NT2/D1 (cell line): ENCODE data around the gene RB1.

Source experiments
- DNase-seq: peaks from one replicate; pipeline ENCODE4 v3.0.0-alpha.2; 2011; ENCODE audit warnings: low read depth, low spot score
- H3K27me3 ChIP-seq: 2 replicates; pipeline ENCODE4 v1.6.0; 2011; ENCODE audit warnings: mild to moderate bottlenecking; ENCODE audit not compliant: insufficient read length, insufficient read depth
- H3K36me3 ChIP-seq: 2 replicates; pipeline ENCODE4 v1.6.1; 2011; ENCODE audit warnings: mild to moderate bottlenecking, low read length, mixed read lengths; ENCODE audit not compliant: insufficient read depth, insufficient read length
- H3K4me1 ChIP-seq: 2 replicates; pipeline ENCODE4 v1.5.1; 2011; ENCODE audit not compliant: insufficient read depth, insufficient read length
- H3K4me3 ChIP-seq: 2 replicates; pipeline ENCODE4 v1.5.1; 2011; ENCODE audit warnings: low read depth; ENCODE audit not compliant: insufficient read length
- H3K9ac ChIP-seq: 2 replicates; pipeline ENCODE4 v1.6.0; 2011; ENCODE audit warnings: low read depth; ENCODE audit not compliant: insufficient read length
- H3K9me3 ChIP-seq: 2 replicates; pipeline ENCODE4 v1.5.1; 2011; ENCODE audit warnings: mild to moderate bottlenecking, low read length; ENCODE audit not compliant: insufficient read depth
- SUZ12 ChIP-seq: IDR thresholded peaks from 2 replicates; pipeline ENCODE4 v1.6.1; 2011; ENCODE audit not compliant: insufficient read length, insufficient read depth; ENCODE audit errors: extremely low read depth
- YY1 ChIP-seq: IDR thresholded peaks from 2 replicates; pipeline ENCODE4 v1.6.1; 2011; ENCODE audit not compliant: insufficient read length, insufficient read depth
- ZNF274 ChIP-seq: IDR thresholded peaks from 2 replicates; pipeline ENCODE4 v1.6.1; 2011; ENCODE audit warnings: mild to moderate bottlenecking, low read depth, low read length

RB1 gene

DNA sequence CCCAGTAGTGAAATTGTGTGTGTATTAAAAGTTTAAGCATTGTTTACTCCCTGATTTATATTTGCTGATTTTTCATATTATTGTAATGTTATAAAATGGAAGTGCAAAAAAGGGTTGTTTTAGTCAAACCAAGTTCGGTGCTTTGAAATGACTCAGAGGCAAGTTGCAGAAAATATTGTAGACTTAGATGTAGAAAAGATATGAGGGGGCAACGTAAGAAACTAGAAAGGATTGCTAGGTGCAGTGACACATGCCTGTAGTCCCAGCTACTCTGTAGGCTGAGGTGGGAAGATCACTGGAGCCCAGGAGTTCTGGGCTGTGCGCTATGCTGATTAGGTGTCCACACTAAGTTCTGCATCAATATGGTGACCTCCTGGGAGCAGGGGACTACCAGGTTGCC lies 125.5 kb downstream of the RB1 start:
- TF ChIP-seq YY1 = no peak
- TF ChIP-seq SUZ12 = no peak
- no peak for TF ChIP-seq ZNF274
- Histone ChIP-seq H3K9ac (no peak overlapping the region), H3K4me1 (no peaks in the 10 kb centered on the region), H3K36me3 (no peaks in the 10 kb centered on the region), H3K4me3 (no peak overlapping the region), H3K27me3 (no peaks in the 10 kb centered on the region), H3K9me3 (no peaks in the 10 kb centered on the region)
- DNase-seq = no peak

DNA sequence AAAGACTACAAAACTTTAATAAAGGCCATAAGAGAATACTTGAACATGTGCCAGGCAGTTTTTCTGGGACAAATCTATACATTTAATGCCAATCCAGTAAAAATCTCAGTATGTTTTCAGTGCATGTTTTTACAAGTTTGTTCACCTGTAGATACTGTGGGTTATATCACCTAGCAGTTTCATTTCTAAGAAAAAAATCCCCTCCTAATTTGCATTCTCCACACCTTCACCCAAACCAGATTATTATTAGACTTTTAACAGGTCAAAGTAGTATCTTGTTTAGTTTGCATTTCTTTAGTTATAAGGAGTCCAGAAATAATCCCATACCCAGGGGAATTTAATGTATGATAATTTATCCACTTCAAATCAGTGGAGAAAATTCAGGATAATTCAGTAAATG lies 126.3 kb downstream of the RB1 start:
- no peak for DNase-seq
- TF ChIP-seq YY1 (no peak), SUZ12 (no peak), ZNF274 (no peak)
- no peaks in the 10 kb centered on the region for H3K9me3 ChIP-seq
- no peak overlapping the region for H3K9ac ChIP-seq
- no peaks in the 10 kb centered on the region for H3K4me1 ChIP-seq
- no peaks in the 10 kb centered on the region for H3K27me3 ChIP-seq
- H3K36me3 ChIP-seq = no peaks in the 10 kb centered on the region
- H3K4me3 ChIP-seq = no peak overlapping the region

DNA sequence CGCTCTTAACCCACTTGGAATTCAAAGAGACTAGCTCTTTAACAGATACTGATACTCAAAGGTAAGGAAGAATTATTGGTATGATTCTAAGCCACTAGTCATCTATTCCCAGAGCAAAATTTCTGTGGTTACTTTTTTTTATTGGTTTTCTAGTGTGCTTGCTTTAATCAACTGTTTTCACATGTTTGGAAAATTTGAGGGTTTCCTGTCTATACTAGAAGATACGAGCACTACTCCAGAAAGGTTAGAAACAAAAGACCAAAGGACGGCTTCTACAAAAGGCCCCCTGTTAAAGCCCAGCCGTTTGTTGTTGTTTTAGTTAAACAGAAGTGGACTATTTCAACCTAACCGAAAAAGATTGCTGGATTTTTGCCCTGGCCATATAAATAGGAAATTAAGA lies 127.9 kb downstream of the RB1 start:
- Histone ChIP-seq H3K9ac (no peak overlapping the region), H3K4me1 (no peaks in the 10 kb centered on the region), H3K36me3 (no peaks in the 10 kb centered on the region), H3K9me3 (no peaks in the 10 kb centered on the region), H3K27me3 (no peaks in the 10 kb centered on the region), H3K4me3 (no peak overlapping the region)
- TF ChIP-seq ZNF274 (no peak), SUZ12 (no peak), YY1 (no peak)
- no peak for DNase-seq

DNA sequence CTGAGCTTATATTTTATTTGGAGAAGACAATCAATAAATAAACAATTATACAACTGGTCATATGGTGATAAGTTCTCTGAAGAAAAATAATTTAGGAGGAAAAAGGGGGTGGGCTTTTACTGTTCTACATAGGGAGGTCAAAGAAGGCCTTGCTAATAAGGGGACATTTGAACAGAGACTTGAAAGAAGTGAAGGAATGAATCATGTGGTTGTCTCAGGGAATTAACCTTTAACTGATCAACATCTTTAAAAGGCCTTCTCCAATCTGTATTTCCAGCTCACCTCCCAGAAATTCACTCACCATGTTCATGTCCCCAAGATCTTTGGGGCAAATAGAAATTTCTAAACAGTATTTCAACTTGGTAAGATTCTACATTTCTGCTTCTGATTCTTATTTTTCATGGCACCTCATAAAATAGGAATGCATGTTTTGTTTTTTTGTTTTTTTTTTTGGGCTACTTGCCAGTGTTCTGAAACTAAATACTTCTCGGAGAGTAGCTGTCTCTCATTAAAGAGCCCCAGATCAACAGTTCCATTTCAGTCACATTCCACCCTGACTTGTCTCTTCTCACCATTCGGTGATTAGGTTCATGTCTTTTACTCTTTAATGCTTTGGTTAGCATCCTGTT lies 128.6 kb downstream of the RB1 start:
- no peaks in the 10 kb centered on the region for H3K9me3 ChIP-seq
- H3K9ac ChIP-seq = no peak overlapping the region
- no peaks in the 10 kb centered on the region for H3K36me3 ChIP-seq
- H3K4me3 ChIP-seq = no peak overlapping the region
- no peaks in the 10 kb centered on the region for H3K27me3 ChIP-seq
- no peak for DNase-seq
- TF ChIP-seq YY1 = no peak
- no peak for TF ChIP-seq ZNF274
- no peak for TF ChIP-seq SUZ12
- no peaks in the 10 kb centered on the region for H3K4me1 ChIP-seq

DNA sequence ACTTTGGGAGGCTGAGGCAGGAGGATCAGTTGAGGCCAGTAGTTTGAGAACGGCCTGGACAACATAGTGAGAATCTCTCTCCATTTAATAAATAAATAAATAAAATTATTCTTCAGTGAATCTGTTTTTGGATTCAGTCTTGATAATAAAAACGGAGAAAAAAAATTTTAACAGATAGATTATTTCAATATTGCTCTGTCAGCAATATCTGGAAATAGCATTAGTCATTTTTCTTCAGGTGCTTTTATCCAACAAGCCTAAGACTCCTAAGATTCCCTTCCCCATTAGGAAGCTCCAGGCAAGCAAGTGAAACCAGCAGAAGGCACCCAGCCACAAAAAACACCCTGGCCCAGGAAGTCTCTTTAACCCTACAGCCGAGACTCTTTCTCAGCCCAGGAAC lies 130.6 kb downstream of the RB1 start:
- no peaks in the 10 kb centered on the region for H3K27me3 ChIP-seq
- H3K4me1 ChIP-seq = no peaks in the 10 kb centered on the region
- DNase-seq = no peak
- TF ChIP-seq SUZ12 (no peak), YY1 (no peak), ZNF274 (no peak)
- no peak overlapping the region for H3K4me3 ChIP-seq
- no peaks in the 10 kb centered on the region for H3K9me3 ChIP-seq
- no peak overlapping the region for H3K9ac ChIP-seq
- no peaks in the 10 kb centered on the region for H3K36me3 ChIP-seq

DNA sequence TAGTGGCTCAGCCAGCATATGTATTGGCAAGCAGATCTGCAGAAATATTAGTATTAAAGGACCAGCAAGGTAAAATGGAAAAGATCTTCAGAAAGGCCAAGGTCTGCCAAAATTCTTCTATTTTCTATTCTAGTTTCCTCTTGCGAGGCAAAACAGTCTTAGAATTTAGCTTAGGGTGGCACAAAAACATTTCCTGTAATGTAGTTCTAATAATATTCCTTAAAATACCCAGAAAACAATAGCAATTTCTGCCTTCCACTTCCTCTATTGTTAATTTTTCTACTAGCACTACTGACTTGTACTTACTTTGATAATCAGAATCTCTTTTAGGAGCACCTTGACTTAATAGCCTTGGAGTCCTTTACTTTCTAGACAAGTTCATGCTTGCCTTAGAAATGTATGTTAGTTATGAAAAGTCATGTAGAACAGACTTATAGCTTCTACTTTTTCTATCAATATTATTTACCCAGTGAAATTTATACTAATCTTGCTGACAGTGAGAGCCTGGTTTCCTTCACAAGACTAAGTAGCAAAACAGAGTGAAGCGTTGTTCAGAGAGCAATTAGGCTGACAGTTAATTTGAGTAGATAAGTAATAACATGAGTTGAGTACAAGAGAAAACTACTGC lies 133.2 kb downstream of the RB1 start:
- DNase-seq = no peak
- Histone ChIP-seq H3K9me3 (no peaks in the 10 kb centered on the region), H3K27me3 (no peaks in the 10 kb centered on the region), H3K4me1 (no peaks in the 10 kb centered on the region), H3K36me3 (no peaks in the 10 kb centered on the region), H3K9ac (no peak overlapping the region), H3K4me3 (no peak overlapping the region)
- TF ChIP-seq YY1 (no peak), ZNF274 (no peak), SUZ12 (no peak)

DNA sequence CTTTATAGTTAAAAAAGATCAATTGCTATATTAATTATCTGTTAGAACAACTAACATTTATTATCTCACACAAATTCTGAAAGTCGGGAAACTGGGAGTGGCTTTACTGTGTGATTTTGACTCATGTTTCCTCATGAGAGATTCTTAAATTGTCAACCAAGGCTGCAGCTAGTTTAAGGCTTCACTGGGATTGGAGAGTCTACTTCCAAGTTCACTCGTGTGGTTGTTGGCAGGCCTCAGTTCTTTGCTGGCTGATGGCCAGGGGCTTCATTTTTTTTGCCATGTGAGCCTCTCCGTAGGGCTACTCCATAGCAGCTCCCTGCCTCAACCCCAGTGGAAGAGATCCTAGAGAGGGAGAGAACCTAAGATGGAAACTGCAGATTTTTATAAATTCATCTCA lies 133.8 kb downstream of the RB1 start:
- no peak for DNase-seq

More for the DNA sequence above, 133.8 kb downstream of the RB1 start:
- H3K9me3 ChIP-seq = no peaks in the 10 kb centered on the region
- no peaks in the 10 kb centered on the region for H3K4me1 ChIP-seq
- no peaks in the 10 kb centered on the region for H3K36me3 ChIP-seq
- TF ChIP-seq SUZ12 = no peak
- TF ChIP-seq ZNF274 = no peak
- TF ChIP-seq YY1 = no peak
- no peaks in the 10 kb centered on the region for H3K27me3 ChIP-seq
- H3K9ac ChIP-seq = no peak overlapping the region
- no peak overlapping the region for H3K4me3 ChIP-seq
